ENCODE data around the gene PDE6A.

Gene PDE6A

GRCh38 chr5:149916334-149917072 is 28.1 kb downstream of the PDE6A start:
- H3K4me3 ChIP-seq (ENCODE audit: low read length) = no peak overlapping the region
- TF ChIP-seq CTCF (IDR thresholded peaks at IDR 0.05; ENCODE audit: insufficient read depth, low read depth, low read length, missing control alignments) = no peak
- DNase-seq (ENCODE audit: low read depth) = no peak

GRCh38 chr5:149915392-149916260 is 29.0 kb downstream of the PDE6A start:
- no peak for TF ChIP-seq CTCF (IDR thresholded peaks at IDR 0.05; ENCODE audit: insufficient read depth, low read depth, low read length, missing control alignments)
- H3K4me3 ChIP-seq (ENCODE audit: low read length) = no peak overlapping the region
- DNase-seq (ENCODE audit: low read depth) = peak; percentile 81

- DNase-seq (ENCODE audit: low read depth) = peak; percentile 21
- no peak overlapping the region for H3K4me3 ChIP-seq (ENCODE audit: low read length)
- no peak for TF ChIP-seq CTCF (IDR thresholded peaks at IDR 0.05; ENCODE audit: insufficient read depth, low read depth, low read length, missing control alignments)
These were observed 30.9 kb downstream of the PDE6A start for GRCh38 chr5:149913436-149914419.

- no peak for DNase-seq (ENCODE audit: low read depth)
- H3K4me3 ChIP-seq (ENCODE audit: low read length) = no peak overlapping the region
- TF ChIP-seq CTCF (IDR thresholded peaks at IDR 0.05; ENCODE audit: insufficient read depth, low read depth, low read length, missing control alignments) = no peak
These were observed 32.2 kb downstream of the PDE6A start for GRCh38 chr5:149912226-149912871.

- no peak for DNase-seq (ENCODE audit: low read depth)
- TF ChIP-seq CTCF (IDR thresholded peaks at IDR 0.05; ENCODE audit: insufficient read depth, low read depth, low read length, missing control alignments) = no peak
- no peak overlapping the region for H3K4me3 ChIP-seq (ENCODE audit: low read length)
These were observed 33.6 kb downstream of the PDE6A start for GRCh38 chr5:149911031-149911430.

- no peak for TF ChIP-seq CTCF (IDR thresholded peaks at IDR 0.05; ENCODE audit: insufficient read depth, low read depth, low read length, missing control alignments)
- DNase-seq (ENCODE audit: low read depth) = no peak
These were observed 36.8 kb downstream of the PDE6A start for GRCh38 chr5:149907828-149908227.

More at GRCh38 chr5:149907828-149908227, 36.8 kb downstream of the PDE6A start:
- no peak overlapping the region for H3K4me3 ChIP-seq (ENCODE audit: low read length)
